GM18907 (cell line): Measurements from ENCODE around the gene UBE2N.
A peak's percentile ranks its signal among the peaks of the same experiment; 100 is the strongest.

Experiments
- ATAC-seq: cut with Tn5 transposase; IDR thresholded peaks from one replicate; pipeline ENCODE4 v1.9.1; 2021; ENCODE audit warnings: mild to moderate bottlenecking, moderate library complexity; ENCODE audit not compliant: unreplicated experiment

UBE2N gene

GRCh38 chr12:93441617-93442410, at the start of gene UBE2N:
Gene UBE2N (minus strand): TSS chr12:93441947. CDS start chr12:93441884, 63 bp downstream.
- ATAC-seq = peak; percentile 81

- ATAC-seq = no peak
Measured at GRCh38 chr12:93484315-93484981, 42.7 kb upstream of the UBE2N start.

- ATAC-seq = no peak
Measured at GRCh38 chr12:93483151-93483807, 41.5 kb upstream of the UBE2N start.

- ATAC-seq = no peak
Measured at GRCh38 chr12:93482721-93483120, 41.0 kb upstream of the UBE2N start.

- no peak for ATAC-seq
Measured at GRCh38 chr12:93476555-93476954, 34.8 kb upstream of the UBE2N start.

GRCh38 chr12:93469386-93469785, 27.6 kb upstream of the UBE2N start:
- ATAC-seq = no peak

GRCh38 chr12:93468008-93468371, 26.2 kb upstream of the UBE2N start:
- ATAC-seq = peak; percentile 37

GRCh38 chr12:93467351-93468007, 25.7 kb upstream of the UBE2N start, which contains the start of gene MRPL42:
Gene MRPL42 (plus strand): TSS chr12:93467514. CDS start chr12:93469286, 1,772 bp downstream.
- ATAC-seq = peak; percentile 91

GRCh38 chr12:93466625-93467350, 25.0 kb upstream of the UBE2N start:
- ATAC-seq = peak; percentile 21

- no peak for ATAC-seq
Measured at GRCh38 chr12:93465841-93466240, 24.1 kb upstream of the UBE2N start.

GRCh38 chr12:93461503-93461902, 19.8 kb upstream of the UBE2N start:
- ATAC-seq = no peak

- no peak for ATAC-seq
Measured at GRCh38 chr12:93460902-93461301, 19.2 kb upstream of the UBE2N start.

GRCh38 chr12:93460003-93460402, 18.3 kb upstream of the UBE2N start:
- no peak for ATAC-seq

- ATAC-seq = no peak
Measured at GRCh38 chr12:93459097-93459496, 17.4 kb upstream of the UBE2N start.

GRCh38 chr12:93456077-93456476, 14.3 kb upstream of the UBE2N start:
- ATAC-seq = no peak

- ATAC-seq = no peak
Measured at GRCh38 chr12:93453633-93454032, 11.9 kb upstream of the UBE2N start.

- no peak for ATAC-seq
Measured at GRCh38 chr12:93451423-93452158, 9.8 kb upstream of the UBE2N start.

GRCh38 chr12:93449277-93449676, 7.5 kb upstream of the UBE2N start:
- ATAC-seq = peak; percentile 82

- no peak for ATAC-seq
Measured at GRCh38 chr12:93448796-93449195, 7.0 kb upstream of the UBE2N start.
